HEK293 (cell line): ENCODE measurements around the gene TRAM2.

ENCODE experiments used
- KLF9 ChIP-seq: fragments of 450-650 bp; formaldehyde crosslinking; IDR thresholded peaks from 2 replicates; pipeline ENCODE4 v1.5.1; 2016; ENCODE audit warnings: missing biosample characterization, missing genetic modification characterization, low read depth
- MZF1 ChIP-seq: fragments of 450-650 bp; formaldehyde crosslinking; IDR thresholded peaks from 2 replicates; pipeline ENCODE4 v1.5.1; 2017; ENCODE audit warnings: missing biosample characterization, missing genetic modification characterization, borderline replicate concordance
- OSR2 ChIP-seq: fragments of 450-650 bp; formaldehyde crosslinking; IDR thresholded peaks from 2 replicates; pipeline ENCODE4 v1.5.1; 2016; ENCODE audit warnings: missing biosample characterization, missing genetic modification characterization
- PRDM10 ChIP-seq: fragments of 450-650 bp; formaldehyde crosslinking; IDR thresholded peaks from 2 replicates; pipeline ENCODE4 v1.5.1; 2016; ENCODE audit warnings: missing biosample characterization, missing genetic modification characterization
- SP7 ChIP-seq: fragments of 450-650 bp; formaldehyde crosslinking; IDR thresholded peaks from 2 replicates; pipeline ENCODE4 v1.5.1; 2016; ENCODE audit warnings: missing biosample characterization, missing genetic modification characterization
- YY2 ChIP-seq: fragments of 450-650 bp; formaldehyde crosslinking; IDR thresholded peaks from 2 replicates; pipeline ENCODE4 v1.5.1; 2016; ENCODE audit warnings: missing biosample characterization, missing genetic modification characterization
- ZBTB21 ChIP-seq: fragments of 450-650 bp; formaldehyde crosslinking; IDR thresholded peaks from 2 replicates; pipeline ENCODE4 v1.5.1; 2017; ENCODE audit warnings: missing biosample characterization, missing genetic modification characterization
- ZNF112 ChIP-seq: fragments of 450-650 bp; formaldehyde crosslinking; IDR thresholded peaks from 2 replicates; pipeline ENCODE4 v1.5.0; 2017; ENCODE audit warnings: missing biosample characterization, missing genetic modification characterization
- ZNF140 ChIP-seq: fragments of 450-650 bp; formaldehyde crosslinking; IDR thresholded peaks from 2 replicates; pipeline ENCODE4 v1.5.1; 2016; ENCODE audit warnings: missing biosample characterization, missing genetic modification characterization
- ZNF148 ChIP-seq: fragments of 450-650 bp; formaldehyde crosslinking; IDR thresholded peaks from 2 replicates; pipeline ENCODE4 v1.5.0; 2017; ENCODE audit warnings: missing biosample characterization, missing genetic modification characterization, borderline replicate concordance
- ZNF24 ChIP-seq: fragments of 450-650 bp; formaldehyde crosslinking; IDR thresholded peaks from 2 replicates; pipeline ENCODE4 v1.5.1; 2016; ENCODE audit warnings: missing biosample characterization, missing genetic modification characterization
- ZNF404 ChIP-seq: fragments of 450-650 bp; formaldehyde crosslinking; IDR thresholded peaks from 2 replicates; pipeline ENCODE4 v1.5.1; 2017; ENCODE audit warnings: missing biosample characterization, missing genetic modification characterization
- ZNF433 ChIP-seq: fragments of 450-650 bp; formaldehyde crosslinking; IDR thresholded peaks from 2 replicates; pipeline ENCODE4 v1.5.1; 2016; ENCODE audit warnings: missing biosample characterization, missing genetic modification characterization, low read depth
- ZNF548 ChIP-seq: fragments of 450-650 bp; formaldehyde crosslinking; IDR thresholded peaks from 2 replicates; pipeline ENCODE4 v1.5.1; 2016; ENCODE audit warnings: missing biosample characterization, missing genetic modification characterization
- ZNF558 ChIP-seq: fragments of 450-650 bp; formaldehyde crosslinking; IDR thresholded peaks from 2 replicates; pipeline ENCODE4 v1.5.1; 2016; ENCODE audit warnings: missing biosample characterization, missing genetic modification characterization
- ZNF560 ChIP-seq: fragments of 450-650 bp; formaldehyde crosslinking; IDR thresholded peaks from 2 replicates; pipeline ENCODE4 v1.5.1; 2017; ENCODE audit warnings: missing biosample characterization, missing genetic modification characterization, borderline replicate concordance
- ZNF571 ChIP-seq: fragments of 450-650 bp; formaldehyde crosslinking; IDR thresholded peaks from 2 replicates; pipeline ENCODE4 v1.5.0; 2017; ENCODE audit warnings: missing biosample characterization, missing genetic modification characterization
- ZNF600 ChIP-seq: fragments of 450-650 bp; formaldehyde crosslinking; IDR thresholded peaks from 2 replicates; pipeline ENCODE4 v1.5.1; 2016; ENCODE audit warnings: missing biosample characterization, missing genetic modification characterization
- ZNF660 ChIP-seq: fragments of 450-650 bp; IDR thresholded peaks from 2 replicates; pipeline ENCODE4 v1.5.1; 2018; ENCODE audit warnings: missing biosample characterization, mild to moderate bottlenecking, missing genetic modification characterization
- ZSCAN23 ChIP-seq: fragments of 450-650 bp; formaldehyde crosslinking; IDR thresholded peaks from 2 replicates; pipeline ENCODE4 v1.5.1; 2016; ENCODE audit warnings: missing biosample characterization, missing genetic modification characterization
- ZSCAN30 ChIP-seq: fragments of 450-650 bp; IDR thresholded peaks from 2 replicates; pipeline ENCODE4 v1.5.1; 2018; ENCODE audit warnings: missing biosample characterization, mild to moderate bottlenecking, missing genetic modification characterization, moderate library complexity
- TF ChIP-seq, protein P1 (sequence below): fragments of 450-650 bp; formaldehyde crosslinking; IDR thresholded peaks from 2 replicates; pipeline ENCODE4 v1.5.1; 2016; ENCODE audit warnings: missing biosample characterization, missing genetic modification characterization
- TF ChIP-seq, protein P2 (sequence below): fragments of 450-650 bp; formaldehyde crosslinking; IDR thresholded peaks from 2 replicates; pipeline ENCODE4 v1.5.1; 2016; ENCODE audit warnings: missing biosample characterization, missing genetic modification characterization, low read depth
- TF ChIP-seq, protein P3 (sequence below): fragments of 450-650 bp; formaldehyde crosslinking; IDR thresholded peaks from 2 replicates; pipeline ENCODE4 v1.5.1; 2016; ENCODE audit warnings: missing biosample characterization, missing genetic modification characterization
- TF ChIP-seq, protein P4 (sequence below): fragments of 450-650 bp; formaldehyde crosslinking; IDR thresholded peaks from 2 replicates; pipeline ENCODE4 v1.5.1; 2016; ENCODE audit warnings: missing biosample characterization, missing genetic modification characterization, borderline replicate concordance

The TRAM2 gene

GRCh38 chr6:52497652-52498408 lies 79.0 kb downstream of the TRAM2 start (continued):
- TF ChIP-seq ZNF148 (tag by site-specific recombination) (no peak), ZNF548 (tag by site-specific recombination) (no peak), ZNF433 (no peak), PRDM10 (tag by site-specific recombination) (peak; percentile 90), ZNF600 (tag by site-specific recombination) (no peak), MZF1 (tag by site-specific recombination) (no peak), ZNF140 (no peak), ZNF660 (peak; percentile 76), ZNF24 (tag by site-specific recombination) (peak; percentile 16; the same call in 1 of the 2 replicates), ZNF571 (tag by site-specific recombination) (no peak), OSR2 (tag by site-specific recombination) (0 out of 2 replicates have a peak, but pooled peaks have one; percentile 33), KLF9 (tag by site-specific recombination) (no peak), ZNF558 (peak; percentile 17; the same call in 1 of the 2 replicates), ZBTB21 (tag by site-specific recombination) (0 out of 2 replicates have a peak, but pooled peaks have one; percentile 29), SP7 (tag by site-specific recombination) (0 out of 2 replicates have a peak, but pooled peaks have one; percentile 26), ZNF404 (tag by site-specific recombination) (no peak), ZNF560 (no peak), ZSCAN30 (tag by site-specific recombination) (no peak), YY2 (tag by site-specific recombination) (no peak), ZSCAN23 (tag by site-specific recombination) (no peak), ZNF112 (tag by site-specific recombination) (no peak)
- TF ChIP-seq, protein P1, sequence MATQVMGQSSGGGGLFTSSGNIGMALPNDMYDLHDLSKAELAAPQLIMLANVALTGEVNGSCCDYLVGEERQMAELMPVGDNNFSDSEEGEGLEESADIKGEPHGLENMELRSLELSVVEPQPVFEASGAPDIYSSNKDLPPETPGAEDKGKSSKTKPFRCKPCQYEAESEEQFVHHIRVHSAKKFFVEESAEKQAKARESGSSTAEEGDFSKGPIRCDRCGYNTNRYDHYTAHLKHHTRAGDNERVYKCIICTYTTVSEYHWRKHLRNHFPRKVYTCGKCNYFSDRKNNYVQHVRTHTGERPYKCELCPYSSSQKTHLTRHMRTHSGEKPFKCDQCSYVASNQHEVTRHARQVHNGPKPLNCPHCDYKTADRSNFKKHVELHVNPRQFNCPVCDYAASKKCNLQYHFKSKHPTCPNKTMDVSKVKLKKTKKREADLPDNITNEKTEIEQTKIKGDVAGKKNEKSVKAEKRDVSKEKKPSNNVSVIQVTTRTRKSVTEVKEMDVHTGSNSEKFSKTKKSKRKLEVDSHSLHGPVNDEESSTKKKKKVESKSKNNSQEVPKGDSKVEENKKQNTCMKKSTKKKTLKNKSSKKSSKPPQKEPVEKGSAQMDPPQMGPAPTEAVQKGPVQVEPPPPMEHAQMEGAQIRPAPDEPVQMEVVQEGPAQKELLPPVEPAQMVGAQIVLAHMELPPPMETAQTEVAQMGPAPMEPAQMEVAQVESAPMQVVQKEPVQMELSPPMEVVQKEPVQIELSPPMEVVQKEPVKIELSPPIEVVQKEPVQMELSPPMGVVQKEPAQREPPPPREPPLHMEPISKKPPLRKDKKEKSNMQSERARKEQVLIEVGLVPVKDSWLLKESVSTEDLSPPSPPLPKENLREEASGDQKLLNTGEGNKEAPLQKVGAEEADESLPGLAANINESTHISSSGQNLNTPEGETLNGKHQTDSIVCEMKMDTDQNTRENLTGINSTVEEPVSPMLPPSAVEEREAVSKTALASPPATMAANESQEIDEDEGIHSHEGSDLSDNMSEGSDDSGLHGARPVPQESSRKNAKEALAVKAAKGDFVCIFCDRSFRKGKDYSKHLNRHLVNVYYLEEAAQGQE, result no peak
- TF ChIP-seq, protein P2, sequence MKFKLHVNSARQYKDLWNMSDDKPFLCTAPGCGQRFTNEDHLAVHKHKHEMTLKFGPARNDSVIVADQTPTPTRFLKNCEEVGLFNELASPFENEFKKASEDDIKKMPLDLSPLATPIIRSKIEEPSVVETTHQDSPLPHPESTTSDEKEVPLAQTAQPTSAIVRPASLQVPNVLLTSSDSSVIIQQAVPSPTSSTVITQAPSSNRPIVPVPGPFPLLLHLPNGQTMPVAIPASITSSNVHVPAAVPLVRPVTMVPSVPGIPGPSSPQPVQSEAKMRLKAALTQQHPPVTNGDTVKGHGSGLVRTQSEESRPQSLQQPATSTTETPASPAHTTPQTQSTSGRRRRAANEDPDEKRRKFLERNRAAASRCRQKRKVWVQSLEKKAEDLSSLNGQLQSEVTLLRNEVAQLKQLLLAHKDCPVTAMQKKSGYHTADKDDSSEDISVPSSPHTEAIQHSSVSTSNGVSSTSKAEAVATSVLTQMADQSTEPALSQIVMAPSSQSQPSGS, result peak; percentile 74
- TF ChIP-seq, protein P3, sequence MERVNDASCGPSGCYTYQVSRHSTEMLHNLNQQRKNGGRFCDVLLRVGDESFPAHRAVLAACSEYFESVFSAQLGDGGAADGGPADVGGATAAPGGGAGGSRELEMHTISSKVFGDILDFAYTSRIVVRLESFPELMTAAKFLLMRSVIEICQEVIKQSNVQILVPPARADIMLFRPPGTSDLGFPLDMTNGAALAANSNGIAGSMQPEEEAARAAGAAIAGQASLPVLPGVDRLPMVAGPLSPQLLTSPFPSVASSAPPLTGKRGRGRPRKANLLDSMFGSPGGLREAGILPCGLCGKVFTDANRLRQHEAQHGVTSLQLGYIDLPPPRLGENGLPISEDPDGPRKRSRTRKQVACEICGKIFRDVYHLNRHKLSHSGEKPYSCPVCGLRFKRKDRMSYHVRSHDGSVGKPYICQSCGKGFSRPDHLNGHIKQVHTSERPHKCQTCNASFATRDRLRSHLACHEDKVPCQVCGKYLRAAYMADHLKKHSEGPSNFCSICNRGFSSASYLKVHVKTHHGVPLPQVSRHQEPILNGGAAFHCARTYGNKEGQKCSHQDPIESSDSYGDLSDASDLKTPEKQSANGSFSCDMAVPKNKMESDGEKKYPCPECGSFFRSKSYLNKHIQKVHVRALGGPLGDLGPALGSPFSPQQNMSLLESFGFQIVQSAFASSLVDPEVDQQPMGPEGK (tag by site-specific recombination), result no peak; the same call in 1 of the 2 replicates
- TF ChIP-seq, protein P4, sequence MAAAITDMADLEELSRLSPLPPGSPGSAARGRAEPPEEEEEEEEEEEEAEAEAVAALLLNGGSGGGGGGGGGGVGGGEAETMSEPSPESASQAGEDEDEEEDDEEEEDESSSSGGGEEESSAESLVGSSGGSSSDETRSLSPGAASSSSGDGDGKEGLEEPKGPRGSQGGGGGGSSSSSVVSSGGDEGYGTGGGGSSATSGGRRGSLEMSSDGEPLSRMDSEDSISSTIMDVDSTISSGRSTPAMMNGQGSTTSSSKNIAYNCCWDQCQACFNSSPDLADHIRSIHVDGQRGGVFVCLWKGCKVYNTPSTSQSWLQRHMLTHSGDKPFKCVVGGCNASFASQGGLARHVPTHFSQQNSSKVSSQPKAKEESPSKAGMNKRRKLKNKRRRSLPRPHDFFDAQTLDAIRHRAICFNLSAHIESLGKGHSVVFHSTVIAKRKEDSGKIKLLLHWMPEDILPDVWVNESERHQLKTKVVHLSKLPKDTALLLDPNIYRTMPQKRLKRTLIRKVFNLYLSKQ (tag by site-specific recombination), result no peak
